Liver (tissue), 3 donors: ENCODE measurements around the gene PACC1.

Experiments used
- FOXA1 ChIP-seq: IDR thresholded peaks from 2 replicates; pipeline ENCODE4 v1.6.1; 2016; ENCODE audit warnings: antibody characterized with exemption
- GABPA ChIP-seq, 2 donors: IDR thresholded peaks in 1 of 2; conservative IDR thresholded peaks in 1 of 2; 2 replicates each; pipeline ENCODE4 v1.6.1; 2016; ENCODE audit warnings: antibody characterized with exemption in 2 of 2, mild to moderate bottlenecking in 1 of 2, moderate library complexity in 1 of 2
- RAD21 ChIP-seq, 2 donors: IDR thresholded peaks; 2 replicates each; pipeline ENCODE4 v1.6.1; 2016; ENCODE audit warnings: antibody characterized with exemption in 2 of 2, mild to moderate bottlenecking in 2 of 2
- RXRA ChIP-seq, 2 donors: IDR thresholded peaks; 2 replicates each; pipeline ENCODE4 v1.6.1; 2017 to 2018; ENCODE audit warnings: antibody characterized with exemption in 2 of 2, mild to moderate bottlenecking in 1 of 2
- SP1 ChIP-seq: IDR thresholded peaks from 2 replicates; pipeline ENCODE4 v1.6.1; 2018; ENCODE audit warnings: antibody characterized with exemption, mild to moderate bottlenecking
- TAF1 ChIP-seq: conservative IDR thresholded peaks from 2 replicates; pipeline ENCODE4 v1.6.1; 2016; ENCODE audit warnings: antibody characterized with exemption, mild to moderate bottlenecking
- TF ChIP-seq, protein P1 (sequence below): fragments of 150-350 bp; IDR thresholded peaks from 2 replicates; pipeline ENCODE4 v1.5.1; 2017; ENCODE audit warnings: improper control_type of control experiment, low read depth, low read length; ENCODE audit not compliant: missing input control
- TF ChIP-seq, protein P2 (sequence below): IDR thresholded peaks from 2 replicates; pipeline ENCODE4 v1.6.1; 2016; ENCODE audit warnings: antibody characterized with exemption
- TF ChIP-seq, protein P3 (sequence below): IDR thresholded peaks from 2 replicates; pipeline ENCODE4 v1.6.1; 2016; ENCODE audit warnings: antibody characterized with exemption, mild to moderate bottlenecking
- donor health status: healthy.
- donor health status: healthy.

GRCh38 chr1:212317916-212318315, 96.8 kb downstream of the PACC1 start:
- TF ChIP-seq, protein P1, sequence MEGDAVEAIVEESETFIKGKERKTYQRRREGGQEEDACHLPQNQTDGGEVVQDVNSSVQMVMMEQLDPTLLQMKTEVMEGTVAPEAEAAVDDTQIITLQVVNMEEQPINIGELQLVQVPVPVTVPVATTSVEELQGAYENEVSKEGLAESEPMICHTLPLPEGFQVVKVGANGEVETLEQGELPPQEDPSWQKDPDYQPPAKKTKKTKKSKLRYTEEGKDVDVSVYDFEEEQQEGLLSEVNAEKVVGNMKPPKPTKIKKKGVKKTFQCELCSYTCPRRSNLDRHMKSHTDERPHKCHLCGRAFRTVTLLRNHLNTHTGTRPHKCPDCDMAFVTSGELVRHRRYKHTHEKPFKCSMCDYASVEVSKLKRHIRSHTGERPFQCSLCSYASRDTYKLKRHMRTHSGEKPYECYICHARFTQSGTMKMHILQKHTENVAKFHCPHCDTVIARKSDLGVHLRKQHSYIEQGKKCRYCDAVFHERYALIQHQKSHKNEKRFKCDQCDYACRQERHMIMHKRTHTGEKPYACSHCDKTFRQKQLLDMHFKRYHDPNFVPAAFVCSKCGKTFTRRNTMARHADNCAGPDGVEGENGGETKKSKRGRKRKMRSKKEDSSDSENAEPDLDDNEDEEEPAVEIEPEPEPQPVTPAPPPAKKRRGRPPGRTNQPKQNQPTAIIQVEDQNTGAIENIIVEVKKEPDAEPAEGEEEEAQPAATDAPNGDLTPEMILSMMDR = no peak
- no peak for TF ChIP-seq RXRA (IDR thresholded peaks at IDR 0.05)
- TF ChIP-seq GABPA (IDR thresholded peaks at IDR 0.05 in 1 of 2, conservative IDR thresholded peaks at IDR 0.05 in 1 of 2) = no peak
- TF ChIP-seq FOXA1 = no peak
- no peak for TF ChIP-seq RAD21 (IDR thresholded peaks at IDR 0.05)
- TF ChIP-seq TAF1 = no peak
- TF ChIP-seq, protein P2, sequence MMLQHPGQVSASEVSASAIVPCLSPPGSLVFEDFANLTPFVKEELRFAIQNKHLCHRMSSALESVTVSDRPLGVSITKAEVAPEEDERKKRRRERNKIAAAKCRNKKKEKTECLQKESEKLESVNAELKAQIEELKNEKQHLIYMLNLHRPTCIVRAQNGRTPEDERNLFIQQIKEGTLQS = no peak
- TF ChIP-seq SP1 = no peak
- TF ChIP-seq, protein P3, sequence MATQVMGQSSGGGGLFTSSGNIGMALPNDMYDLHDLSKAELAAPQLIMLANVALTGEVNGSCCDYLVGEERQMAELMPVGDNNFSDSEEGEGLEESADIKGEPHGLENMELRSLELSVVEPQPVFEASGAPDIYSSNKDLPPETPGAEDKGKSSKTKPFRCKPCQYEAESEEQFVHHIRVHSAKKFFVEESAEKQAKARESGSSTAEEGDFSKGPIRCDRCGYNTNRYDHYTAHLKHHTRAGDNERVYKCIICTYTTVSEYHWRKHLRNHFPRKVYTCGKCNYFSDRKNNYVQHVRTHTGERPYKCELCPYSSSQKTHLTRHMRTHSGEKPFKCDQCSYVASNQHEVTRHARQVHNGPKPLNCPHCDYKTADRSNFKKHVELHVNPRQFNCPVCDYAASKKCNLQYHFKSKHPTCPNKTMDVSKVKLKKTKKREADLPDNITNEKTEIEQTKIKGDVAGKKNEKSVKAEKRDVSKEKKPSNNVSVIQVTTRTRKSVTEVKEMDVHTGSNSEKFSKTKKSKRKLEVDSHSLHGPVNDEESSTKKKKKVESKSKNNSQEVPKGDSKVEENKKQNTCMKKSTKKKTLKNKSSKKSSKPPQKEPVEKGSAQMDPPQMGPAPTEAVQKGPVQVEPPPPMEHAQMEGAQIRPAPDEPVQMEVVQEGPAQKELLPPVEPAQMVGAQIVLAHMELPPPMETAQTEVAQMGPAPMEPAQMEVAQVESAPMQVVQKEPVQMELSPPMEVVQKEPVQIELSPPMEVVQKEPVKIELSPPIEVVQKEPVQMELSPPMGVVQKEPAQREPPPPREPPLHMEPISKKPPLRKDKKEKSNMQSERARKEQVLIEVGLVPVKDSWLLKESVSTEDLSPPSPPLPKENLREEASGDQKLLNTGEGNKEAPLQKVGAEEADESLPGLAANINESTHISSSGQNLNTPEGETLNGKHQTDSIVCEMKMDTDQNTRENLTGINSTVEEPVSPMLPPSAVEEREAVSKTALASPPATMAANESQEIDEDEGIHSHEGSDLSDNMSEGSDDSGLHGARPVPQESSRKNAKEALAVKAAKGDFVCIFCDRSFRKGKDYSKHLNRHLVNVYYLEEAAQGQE = no peak
